ENCODE results near the gene UCN3. TPM values are rescaled to one million over a fixed set of nuclear protein-coding genes. Genes with fewer than 3 reads are reported as not detected.

Gene UCN3
- total and polyA plus RNA-seq, 2 of the 4 experiments (the other 2 are of a cell fraction) = not detected

DNA sequence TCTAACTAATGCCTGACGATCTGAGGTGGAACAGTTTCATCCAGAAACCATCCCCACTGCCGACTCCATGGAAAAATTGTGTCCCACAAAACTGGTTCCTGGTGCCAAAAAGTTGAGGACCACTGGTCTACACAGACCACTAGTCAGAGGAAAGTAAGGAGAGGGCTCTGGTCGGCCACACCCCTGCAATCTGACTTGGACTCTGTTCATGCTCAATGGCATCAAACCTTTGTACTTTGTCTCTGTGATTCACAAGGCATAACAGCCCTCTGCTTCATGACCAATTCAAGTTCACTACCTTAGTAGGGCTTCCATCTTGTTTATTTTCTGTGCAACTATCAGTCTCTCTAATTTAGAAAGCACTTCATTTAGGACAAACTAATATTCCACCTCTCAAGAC lies 38.0 kb downstream of the UCN3 start:
- Histone ChIP-seq H2BK120ac (ENCODE audit: low read depth, low read length) (no peak overlapping the region), H2AK5ac (ENCODE audit: low read depth, low read length) (no peak overlapping the region), H3K23ac (ENCODE audit: low read depth, low read length) (no peak overlapping the region), H3K9me1 (ENCODE audit: insufficient read depth, low read length) (no peaks in the 10 kb centered on the region), H3K9me3 (ENCODE audit: control insufficient read depth, insufficient read depth, low read length) (no peaks in the 10 kb centered on the region), H3K18ac (ENCODE audit: low read depth, low read length) (no peak overlapping the region), H2BK20ac (ENCODE audit: low read depth, low read length) (no peak overlapping the region), H3K27me3 (ENCODE audit: control insufficient read depth, insufficient read depth, low read length) (peaks cover 7% of the 10 kb centered on the region), H4K20me1 (ENCODE audit: insufficient read depth, low read length) (no peaks in the 10 kb centered on the region), H4K91ac (ENCODE audit: insufficient read depth, low read depth, low read length) (no peak overlapping the region), H4K5ac (ENCODE audit: low read depth, low read length) (no peak overlapping the region), H3K56ac (ENCODE audit: extremely low read depth, insufficient read depth, low read length) (no peak overlapping the region), H4K8ac (ENCODE audit: low read depth in 2 of 2, low read length in 2 of 2) (no peak overlapping the region), H3K14ac (replicated peaks; ENCODE audit: low read depth, low read length) (no peak overlapping the region), H3K9ac (ENCODE audit: low read depth, low read length) (no peak overlapping the region), H2BK15ac (ENCODE audit: low read depth, low read length) (no peak overlapping the region), H3K4me3 (ENCODE audit: insufficient read depth, low read depth, low read length) (no peak overlapping the region), H2BK5ac (ENCODE audit: low read depth, low read length, poor library complexity, severe bottlenecking) (no peak overlapping the region), H3K79me1 (ENCODE audit: low read depth in 1 of 2, low read length in 2 of 2) (no peaks in the 10 kb centered on the region), H3K4me1 (ENCODE audit: control insufficient read depth, insufficient read depth, low read length) (no peaks in the 10 kb centered on the region), H3K36me3 (ENCODE audit: control insufficient read depth, insufficient read depth, low read length) (no peaks in the 10 kb centered on the region), H2AFZ (replicated peaks; ENCODE audit: low read length, poor library complexity) (no peak overlapping the region), H3K27ac (ENCODE audit: insufficient read depth, low read length) (no peak overlapping the region), H2AK9ac (replicated peaks; ENCODE audit: low read depth, low read length, poor library complexity) (no peak overlapping the region), H3K4ac (ENCODE audit: low read depth, low read length) (no peak overlapping the region), H3K4me2 (ENCODE audit: low read depth, low read length) (no peak overlapping the region)
- no TSS peak for BruUV-seq (replicated peaks)
- in situ Hi-C loops (cut with MboI; ENCODE audit: low sequenced_read_pairs) (no loop called here), dilution Hi-C loops (cut with HindIII; ENCODE audit: low sequenced_read_pairs, unreplicated experiment) (no loop called here), intact Hi-C loops (cut with micrococcal nuclease) (loop anchor here (10.0 kb wide), 1 partner anchor 1722 kb away; no protein-coding TSS in a partner anchor)
- TF ChIP-seq SMC3 (IDR thresholded peaks at IDR 0.05; ENCODE audit: low read depth, low read length) (no peak), CHD1 (IDR thresholded peaks at IDR 0.05; ENCODE audit: low read depth, low read length) (no peak), NFE2L2 (IDR thresholded peaks at IDR 0.05; ENCODE audit: low read depth, low read length) (no peak), BHLHE40 (IDR thresholded peaks at IDR 0.05; ENCODE audit: low read depth, low read length) (no peak), POLR2A (IDR thresholded peaks at IDR 0.05; ENCODE audit: low read depth, low read length) (no peak), CEBPB (IDR thresholded peaks at IDR 0.05; ENCODE audit: low read depth, low read length) (no peak), MAFK (IDR thresholded peaks at IDR 0.05; ENCODE audit: low read depth, low read length) (no peak), MAZ (IDR thresholded peaks at IDR 0.05; ENCODE audit: borderline replicate concordance, low read depth, low read length) (no peak), RCOR1 (IDR thresholded peaks at IDR 0.05; ENCODE audit: insufficient replicate concordance, low read length) (no peak), FOS (IDR thresholded peaks at IDR 0.05; ENCODE audit: low read depth, low read length) (no peak), MXI1 (IDR thresholded peaks at IDR 0.05; ENCODE audit: borderline replicate concordance, low read depth, low read length) (no peak)
- TF ChIP-seq, protein P1, sequence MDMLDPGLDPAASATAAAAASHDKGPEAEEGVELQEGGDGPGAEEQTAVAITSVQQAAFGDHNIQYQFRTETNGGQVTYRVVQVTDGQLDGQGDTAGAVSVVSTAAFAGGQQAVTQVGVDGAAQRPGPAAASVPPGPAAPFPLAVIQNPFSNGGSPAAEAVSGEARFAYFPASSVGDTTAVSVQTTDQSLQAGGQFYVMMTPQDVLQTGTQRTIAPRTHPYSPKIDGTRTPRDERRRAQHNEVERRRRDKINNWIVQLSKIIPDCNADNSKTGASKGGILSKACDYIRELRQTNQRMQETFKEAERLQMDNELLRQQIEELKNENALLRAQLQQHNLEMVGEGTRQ (IDR thresholded peaks at IDR 0.05; ENCODE audit: low read depth, low read length) = no peak
- TF ChIP-seq, protein P2, sequence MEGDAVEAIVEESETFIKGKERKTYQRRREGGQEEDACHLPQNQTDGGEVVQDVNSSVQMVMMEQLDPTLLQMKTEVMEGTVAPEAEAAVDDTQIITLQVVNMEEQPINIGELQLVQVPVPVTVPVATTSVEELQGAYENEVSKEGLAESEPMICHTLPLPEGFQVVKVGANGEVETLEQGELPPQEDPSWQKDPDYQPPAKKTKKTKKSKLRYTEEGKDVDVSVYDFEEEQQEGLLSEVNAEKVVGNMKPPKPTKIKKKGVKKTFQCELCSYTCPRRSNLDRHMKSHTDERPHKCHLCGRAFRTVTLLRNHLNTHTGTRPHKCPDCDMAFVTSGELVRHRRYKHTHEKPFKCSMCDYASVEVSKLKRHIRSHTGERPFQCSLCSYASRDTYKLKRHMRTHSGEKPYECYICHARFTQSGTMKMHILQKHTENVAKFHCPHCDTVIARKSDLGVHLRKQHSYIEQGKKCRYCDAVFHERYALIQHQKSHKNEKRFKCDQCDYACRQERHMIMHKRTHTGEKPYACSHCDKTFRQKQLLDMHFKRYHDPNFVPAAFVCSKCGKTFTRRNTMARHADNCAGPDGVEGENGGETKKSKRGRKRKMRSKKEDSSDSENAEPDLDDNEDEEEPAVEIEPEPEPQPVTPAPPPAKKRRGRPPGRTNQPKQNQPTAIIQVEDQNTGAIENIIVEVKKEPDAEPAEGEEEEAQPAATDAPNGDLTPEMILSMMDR (conservative IDR thresholded peaks at IDR 0.05; ENCODE audit: low read depth, low read length) = no peak
- ChIA-PET CTCF (no interaction called here), POLR2A (ENCODE audit: unreplicated experiment) (no interaction called here)
- no peak for ATAC-seq (ENCODE audit: low read depth)
- no CpG with 5 or more reads among the region's 3 CpGs for WGBS, 2 experiments (ENCODE audit: extremely low coverage in 2 of 2, insufficient read length in 1 of 2)
- no peak for DNase-seq
